RKO (cell line): ENCODE results near the gene FAM83F.
"Not testable (repeated sequence)": the region's sequence is repeated elsewhere in the genome, so short reads cannot be mapped to it uniquely, and the experiment has no call there.

Source experiments
- DNase-seq: peaks from one replicate; pipeline ENCODE4 v3.0.0-alpha.2; 2016; ENCODE audit warnings: low spot score

Gene FAM83F

GRCh38 chr22:39994566-39995392, at the start of gene FAM83F:
TSS of gene FAM83F (plus strand) at chr22:39994954. CDS start at chr22:39995043, 89 bp downstream.
- peak; percentile 53 for DNase-seq

DNA sequence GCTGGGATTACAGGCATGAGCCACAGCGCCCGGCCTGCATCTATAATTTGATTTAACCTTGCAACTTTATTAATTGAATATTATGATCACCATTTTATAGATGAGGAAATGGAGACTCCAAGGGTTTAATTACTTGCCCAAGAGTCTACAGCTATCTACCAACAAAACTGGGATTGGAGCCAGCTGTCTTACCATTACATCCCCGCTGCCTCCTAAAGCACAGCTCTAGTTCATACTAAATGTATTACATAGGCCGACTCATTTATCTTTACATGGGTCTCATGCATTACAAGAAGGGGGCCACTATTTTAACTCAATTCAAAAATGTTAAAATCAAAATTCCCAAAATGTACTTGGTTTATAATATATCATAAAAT, 48.6 kb upstream of the FAM83F start:
- DNase-seq, result no peak

- DNase-seq, result no peak
These were observed 48.1 kb upstream of the FAM83F start for GRCh38 chr22:39946503-39947219.

- no peak for DNase-seq
These were observed 47.2 kb upstream of the FAM83F start for GRCh38 chr22:39947220-39948216.

- DNase-seq, result no peak
These were observed 44.6 kb upstream of the FAM83F start for GRCh38 chr22:39949964-39950737.

DNA sequence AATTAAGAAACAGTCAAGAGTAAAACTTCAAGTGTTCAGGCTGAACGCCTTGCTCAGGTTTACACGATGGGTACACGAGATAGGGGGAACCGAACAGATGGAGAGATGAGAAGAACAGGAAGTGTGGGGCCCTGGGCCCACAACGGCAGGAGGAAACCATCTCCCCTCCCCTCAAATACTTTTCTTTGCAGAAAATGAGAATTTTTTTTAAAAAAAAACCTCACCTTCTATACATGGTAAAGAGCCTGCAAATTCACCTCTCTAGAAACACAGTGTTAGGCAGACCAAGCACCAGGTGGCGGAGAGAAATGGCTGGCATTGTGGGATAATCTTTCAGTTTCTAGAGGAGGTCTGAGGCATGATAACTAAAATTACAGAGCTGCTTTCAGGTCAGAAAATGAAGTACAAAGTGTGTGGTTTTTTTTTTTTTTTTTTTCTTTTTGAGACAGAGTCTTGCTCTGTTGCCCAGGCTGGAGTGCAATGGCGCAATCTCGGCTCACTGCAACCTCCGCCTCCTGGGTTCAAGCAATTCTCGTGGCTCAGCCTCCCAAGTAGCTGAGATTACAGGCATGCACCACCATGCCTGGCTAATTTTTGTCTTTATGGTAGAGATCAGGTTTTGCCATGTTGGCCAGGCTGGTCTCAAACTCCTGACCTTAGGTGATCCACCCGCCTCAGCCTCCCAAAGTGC, 43.0 kb upstream of the FAM83F start:
- DNase-seq, result not testable (repeated sequence)

GRCh38 chr22:39952347-39952746, 42.4 kb upstream of the FAM83F start:
- DNase-seq, result no peak

GRCh38 chr22:39953101-39953500, 41.7 kb upstream of the FAM83F start:
- no peak for DNase-seq

GRCh38 chr22:39954584-39955055, 40.1 kb upstream of the FAM83F start:
- no peak for DNase-seq

- no peak for DNase-seq
These were observed 39.1 kb upstream of the FAM83F start for GRCh38 chr22:39955675-39956074.

DNA sequence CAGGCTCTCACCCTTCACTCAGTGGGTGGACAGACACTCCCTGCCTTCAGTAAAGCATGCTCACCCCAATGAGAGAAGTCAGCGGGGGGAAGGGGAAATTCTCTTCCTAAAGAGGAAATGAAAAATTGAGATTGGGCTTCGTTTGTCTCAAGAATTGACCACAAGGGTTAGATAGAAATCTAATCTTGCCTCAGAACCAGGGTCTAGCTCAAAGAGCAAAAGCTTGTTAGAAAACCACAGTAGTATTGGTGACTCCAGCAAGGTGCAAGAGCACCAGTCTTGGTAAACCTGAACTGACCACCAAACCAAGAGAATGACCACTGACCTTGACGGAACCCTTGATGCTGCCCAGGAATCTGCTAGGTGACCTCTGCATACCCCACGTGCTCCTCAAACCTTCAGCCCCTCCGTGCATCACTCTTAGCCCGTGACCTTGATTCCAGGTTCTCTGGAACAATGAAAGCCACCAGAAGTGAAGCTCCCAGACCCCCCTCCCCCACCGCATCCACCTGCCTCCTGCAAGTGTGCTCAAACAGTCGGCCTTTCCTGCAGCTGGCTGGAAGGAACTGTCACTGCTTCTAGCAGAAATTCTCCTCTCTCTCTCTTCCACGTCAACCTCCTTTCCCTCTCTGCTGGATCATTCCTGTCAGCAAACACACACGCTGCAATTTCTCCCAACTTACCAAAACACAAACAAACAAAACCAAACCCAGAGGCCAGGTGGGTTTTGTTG, 37.7 kb upstream of the FAM83F start:
- no peak for DNase-seq

DNA sequence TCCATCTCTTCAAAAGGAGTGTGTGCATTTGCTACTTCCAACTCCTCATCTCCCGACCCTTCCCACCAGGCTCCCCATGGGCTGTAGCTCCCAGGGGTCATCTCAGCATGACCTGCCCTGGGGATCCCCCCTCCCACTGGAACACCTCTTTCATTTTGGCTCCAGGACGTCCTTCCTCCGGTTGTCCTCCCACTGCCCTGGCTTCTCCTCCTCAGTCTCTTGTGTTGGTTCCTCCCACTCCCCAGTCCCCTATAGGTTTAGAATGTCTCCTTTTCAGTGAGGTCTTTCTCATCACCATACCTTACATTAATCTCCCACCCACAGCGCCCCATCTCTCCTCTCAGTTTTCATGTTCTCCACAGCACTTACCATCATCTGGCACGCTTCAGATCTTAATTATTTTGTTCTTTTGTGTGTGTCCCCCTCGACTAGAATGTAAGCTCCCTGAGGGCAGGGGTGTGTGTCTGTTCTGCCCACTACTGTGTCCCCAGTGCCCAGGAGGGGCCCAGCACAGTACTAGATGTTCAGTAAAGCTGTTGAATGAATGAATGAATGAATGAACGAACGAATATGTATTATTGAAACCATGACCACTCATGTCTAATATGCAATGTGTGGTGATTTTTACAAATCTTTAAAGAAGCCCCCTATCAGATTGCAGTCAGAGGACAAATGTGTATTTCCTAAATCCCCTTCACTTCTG, 36.6 kb upstream of the FAM83F start:
- DNase-seq, result no peak

GRCh38 chr22:39958949-39959639, 35.7 kb upstream of the FAM83F start:
- DNase-seq, result no peak

GRCh38 chr22:39959640-39960447, 34.9 kb upstream of the FAM83F start, which contains the start of gene TMA7B:
TSS of gene TMA7B (plus strand) at chr22:39960397. CDS start at chr22:39964375, 3,978 bp downstream.
- peak; percentile 57 for DNase-seq

- DNase-seq, result peak; percentile 24
These were observed 33.7 kb upstream of the FAM83F start for GRCh38 chr22:39960791-39961746.

- DNase-seq, result no peak
These were observed 32.7 kb upstream of the FAM83F start for GRCh38 chr22:39962071-39962470.
